Endothelial cell of umbilical vein (primary cell): Measurements from ENCODE around the gene CILP2. TPM values are rescaled to one million over a fixed set of nuclear protein-coding genes. Genes with fewer than 3 reads are reported as not detected.

ENCODE experiments used
- BruUV-seq: library from RNA; stranded (reverse); fragments of 400-500 nt; replicated peaks from 2 replicates; lab custom pipeline; 2021; lab: Mats Ljungman, UMichigan
- CTCF ChIA-PET: fragments of 300-600, 350-600 bp; sonication (Branson Sonifier 250); formaldehyde crosslinking; loops from one replicate; lab custom pipeline; 2021; ENCODE audit warnings: antibody characterized with exemption, inconsistent platforms; lab: Charles Lee
- POLR2A ChIA-PET: fragments of 300-600, 350-600 bp; sonication (Branson Sonifier 250); formaldehyde crosslinking; loops from one replicate; lab custom pipeline; 2021; ENCODE audit warnings: antibody characterized with exemption, inconsistent platforms; lab: Charles Lee
- DNase-seq: peaks from one replicate; pipeline ENCODE4 v3.0.0-alpha.2; 2011; ENCODE audit warnings: low read depth, low spot score
- FAIRE-seq: peaks from 2 replicates; lab custom pipeline; 2011; peaks lifted over from hg19 to GRCh38; lab: Jason Lieb, UNC
- H2AFZ ChIP-seq: 2 replicates; pipeline ENCODE4 v1.6.0; 2012; ENCODE audit warnings: low read depth, low read length, control low read depth, inconsistent platforms
- H3K27ac ChIP-seq: 2 replicates; pipeline ENCODE4 v1.5.1; 2011; ENCODE audit warnings: low read depth, mild to moderate bottlenecking, control low read depth, low read length, moderate library complexity; ENCODE audit not compliant: insufficient read depth
- H3K27me3 ChIP-seq, 2 experiments: 2 replicates each; pipeline versions ENCODE4 v1.6.0 to v1.6.1; 2011; ENCODE audit warnings: low read length in 2 of 2, mixed read lengths in 1 of 2; ENCODE audit not compliant: control insufficient read depth in 2 of 2, insufficient read depth in 2 of 2
- H3K36me3 ChIP-seq, 2 experiments: 2 replicates in 1 of 2; 3 replicates in 1 of 2; pipeline ENCODE4 v1.5.1; 2011; ENCODE audit warnings: low read length in 2 of 2, mild to moderate bottlenecking in 1 of 2, moderate library complexity in 1 of 2; ENCODE audit not compliant: control insufficient read depth in 2 of 2, insufficient read depth in 2 of 2; ENCODE audit errors: extremely low read depth in 1 of 2
- H3K4me1 ChIP-seq: 3 replicates; pipeline ENCODE4 v1.5.1; 2011; ENCODE audit warnings: mild to moderate bottlenecking, low read length; ENCODE audit not compliant: control insufficient read depth, insufficient read depth; ENCODE audit errors: extremely low read depth
- H3K4me2 ChIP-seq: 2 replicates; pipeline ENCODE4 v1.6.1; 2011; ENCODE audit warnings: low read length, control low read depth, mixed read lengths; ENCODE audit not compliant: insufficient read depth
- H3K4me3 ChIP-seq, 3 experiments: fragments of 200-600 bp in 1 of 3; sonication (generic), shearing (Covaris generic) in 1 of 3; replicated peaks in 1 of 3; 2 replicates each; pipeline ENCODE4 v1.5.1; 2011 to 2016; ENCODE audit warnings: control low read depth in 3 of 3, low read length in 3 of 3, mild to moderate bottlenecking in 2 of 3, inconsistent platforms in 1 of 3, low read depth in 1 of 3, moderate library complexity in 1 of 3; ENCODE audit not compliant: insufficient read depth in 1 of 3
- H3K79me2 ChIP-seq: 2 replicates; pipeline ENCODE4 v1.6.0; 2012; ENCODE audit warnings: low read length, inconsistent platforms; ENCODE audit not compliant: control insufficient read depth, insufficient read depth
- H3K9ac ChIP-seq: replicated peaks from 2 replicates; pipeline ENCODE3; 2011; ENCODE audit warnings: low read length, control low read depth; ENCODE audit not compliant: insufficient read depth; ENCODE audit errors: extremely low read depth
- H3K9me1 ChIP-seq: replicated peaks from 3 replicates; pipeline ENCODE4 v1.6.0; 2011; ENCODE audit warnings: mild to moderate bottlenecking, low read length; ENCODE audit not compliant: control insufficient read depth, insufficient read depth; ENCODE audit errors: extremely low read depth
- H3K9me3 ChIP-seq: replicated peaks from 2 replicates; pipeline ENCODE4 v1.5.1; 2012; ENCODE audit warnings: low read length, inconsistent platforms; ENCODE audit not compliant: control insufficient read depth, insufficient read depth
- H4K20me1 ChIP-seq: replicated peaks from 2 replicates; pipeline ENCODE3; 2011; ENCODE audit warnings: mild to moderate bottlenecking, low read length; ENCODE audit not compliant: control insufficient read depth, insufficient read depth; ENCODE audit errors: extremely low read depth
- CTCF ChIP-seq, 2 donors: IDR thresholded peaks; 1 replicate in 1 of 2; 2 replicates in 1 of 2; pipeline ENCODE4 v1.5.1; 2011; ENCODE audit warnings: low read length in 2 of 2, mild to moderate bottlenecking in 2 of 2, moderate library complexity in 2 of 2, control low read depth in 1 of 2, inconsistent platforms in 1 of 2, low read depth in 1 of 2; ENCODE audit not compliant: insufficient read depth in 1 of 2; ENCODE audit errors: extremely low read depth in 1 of 2
- EZH2 ChIP-seq: IDR thresholded peaks from 2 replicates; pipeline ENCODE4 v1.6.1; 2012; ENCODE audit warnings: borderline replicate concordance, low read depth, mild to moderate bottlenecking, moderate library complexity, low read length, inconsistent platforms; ENCODE audit not compliant: severe bottlenecking
- FOS ChIP-seq: IDR thresholded peaks from 2 replicates; pipeline ENCODE4 v1.6.1; 2011; ENCODE audit warnings: mild to moderate bottlenecking, low read length, moderate library complexity, borderline replicate concordance; ENCODE audit not compliant: insufficient read depth
- GATA2 ChIP-seq: IDR thresholded peaks from 2 replicates; pipeline ENCODE4 v1.7.0; 2011; ENCODE audit warnings: low read depth, mild to moderate bottlenecking, moderate library complexity, mixed read lengths, low read length; ENCODE audit not compliant: insufficient read length, insufficient read depth
- JUN ChIP-seq: IDR thresholded peaks from 2 replicates; pipeline ENCODE4 v1.6.1; 2011; ENCODE audit warnings: borderline replicate concordance, low read depth; ENCODE audit not compliant: insufficient read length, insufficient read depth
- MAX ChIP-seq: IDR thresholded peaks from 2 replicates; pipeline ENCODE4 v1.6.1; 2011; ENCODE audit not compliant: insufficient read depth, insufficient read length
- MYC ChIP-seq: IDR thresholded peaks from one replicate; pipeline ENCODE4 v1.6.1; 2011; ENCODE audit warnings: mild to moderate bottlenecking, low read depth, low read length
- POLR2A ChIP-seq: IDR thresholded peaks from 2 replicates; pipeline ENCODE4 v1.6.1; 2012; ENCODE audit warnings: low read depth, mild to moderate bottlenecking, control low read depth, low read length
- POLR2AphosphoS5 ChIP-seq: IDR thresholded peaks from 2 replicates; pipeline ENCODE4 v1.6.1; 2012; ENCODE audit warnings: low read depth, mild to moderate bottlenecking, control low read depth, low read length, moderate library complexity; ENCODE audit not compliant: insufficient read depth
- dilution Hi-C: fragments of 300-500 bp; cut with MboI; formaldehyde crosslinking; loops from one replicate; pipeline ENCODE4 v1.15.0; 2019; ENCODE audit warnings: low sequenced_read_pairs; ENCODE audit not compliant: extremely low pct_ligation_motif_present
- intact Hi-C: fragments of 100-400 bp; cut with micrococcal nuclease; formaldehyde crosslinking; loops from one replicate; pipeline ENCODE4 v1.10.0; 2022
- polyA plus RNA-seq, 4 experiments: library from polyadenylated mRNA; depleted of rRNA in 3 of 4; stranded (reverse) in 3 of 4; unstranded in 1 of 4; fragments of >200 nt; gene quantifications; 2 replicates each; pipeline versions ENCODE4 v1.2.1 to v1.2.3, GENCODE V29; 2011 to 2012; ENCODE audit warnings: missing spikeins in 1 of 4
- total RNA-seq: library from RNA; stranded (reverse); gene quantifications from 2 replicates; pipeline ENCODE4 v1.2.3, GENCODE V29; 2021

Gene CILP2
- total and polyA plus RNA-seq, 2 donors (not counting 3 experiments of a cell fraction or from before 2014, with no cell fraction given), result 0.01 TPM; not detected in 1

- no peaks in the 10 kb centered on the region for H3K9me3 ChIP-seq
- no peak overlapping the region for H3K4me2 ChIP-seq
- no peaks in the 10 kb centered on the region for H3K27me3 ChIP-seq
- no peak for FAIRE-seq
- no TSS peak for BruUV-seq
- H4K20me1 ChIP-seq, result no peaks in the 10 kb centered on the region
- POLR2A ChIA-PET, result no interaction called here
- intact Hi-C loops, result no loop called here
- dilution Hi-C loops, result no loop called here
- H3K4me1 ChIP-seq, result no peaks in the 10 kb centered on the region
- no peak overlapping the region for H3K27ac ChIP-seq
- H3K9ac ChIP-seq, result no peak overlapping the region
- H3K9me1 ChIP-seq, result no peaks in the 10 kb centered on the region
- DNase-seq, result no peak
- H2AFZ ChIP-seq, result no peak overlapping the region
- no peaks in the 10 kb centered on the region for H3K79me2 ChIP-seq
- H3K4me3 ChIP-seq, result no peak overlapping the region
- TF ChIP-seq GATA2 (no peak), MAX (no peak), EZH2 (no peak), JUN (no peak), FOS (no peak), POLR2AphosphoS5 (no peak), MYC (no peak), CTCF (IDR thresholded peaks at IDR 0.05; ENCODE audit: extremely low read depth in 1 of 2, insufficient read depth in 1 of 2, low read depth in 1 of 2, low read length in 2 of 2) (no peak), POLR2A (no peak)
- CTCF ChIA-PET, result interaction anchor here (1.3 to 2.4 kb wide), 2 partner anchors 11 to 15 kb away, joined by 4 to 14 read pairs; no protein-coding TSS in a partner anchor
- no peaks in the 10 kb centered on the region for H3K36me3 ChIP-seq
Observed at GRCh38 chr19:19568802-19569756, 31.0 kb downstream of the CILP2 start.
